ENCODE data around the gene QRSL1. TPM values are rescaled to one million over a fixed set of nuclear protein-coding genes. Genes with fewer than 3 reads are reported as not detected.

The QRSL1 gene
- polyA plus RNA-seq, 3 donors, result 5.7 to 7.8 (median 5.8) TPM

DNA sequence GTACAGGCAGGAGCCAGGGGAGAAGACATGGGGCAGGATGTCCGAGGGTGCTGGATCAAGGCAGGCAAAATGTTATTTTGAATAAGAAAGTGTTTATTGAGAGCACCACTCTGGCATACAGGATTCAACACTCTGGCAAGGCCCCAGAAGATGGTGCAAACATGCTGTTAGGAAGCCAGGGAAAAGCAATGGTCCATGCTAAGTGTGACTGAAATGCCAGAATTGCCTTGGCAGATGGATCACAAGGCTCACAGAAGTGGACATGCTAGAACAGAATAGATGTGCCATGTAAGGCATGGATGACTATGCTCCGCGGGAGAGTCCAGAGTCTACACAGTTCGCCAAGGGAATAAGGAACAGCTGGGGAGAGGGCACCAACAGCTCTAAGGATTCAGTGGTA, 54.6 kb downstream of the QRSL1 start:
- H3K27me3 ChIP-seq (ENCODE audit: control insufficient read depth in 2 of 2, insufficient read depth in 2 of 2, low read length in 2 of 2), result no peaks in the 10 kb centered on the region
- DNase-seq, result no peak
- no peaks in the 10 kb centered on the region for H3K79me2 ChIP-seq (ENCODE audit: insufficient read depth, low read length)
- no peak overlapping the region for H3K4me3 Mint-ChIP-seq
- H2AFZ ChIP-seq (ENCODE audit: insufficient read depth, low read depth, low read length, poor library complexity, severe bottlenecking), result no peak overlapping the region
- H3K4me1 ChIP-seq (ENCODE audit: control insufficient read depth in 1 of 2, insufficient read depth in 2 of 2, low read length in 2 of 2), result no peaks in the 10 kb centered on the region
- no peak overlapping the region for H3K4me2 ChIP-seq (replicated peaks; ENCODE audit: extremely low read depth, low read length, poor library complexity, severe bottlenecking)
- H3K27ac Mint-ChIP-seq, result no peak overlapping the region
- H3K9me3 Mint-ChIP-seq, result peaks cover 0 to 2% (median 0%) of the 10 kb centered on the region in 7 donors
- no peaks in the 10 kb centered on the region for H3K27me3 Mint-ChIP-seq (ENCODE audit: low read depth in 3 of 3)
- no peaks in the 10 kb centered on the region for H3K9me3 ChIP-seq (replicated peaks in 1 of 2; ENCODE audit: control insufficient read depth in 1 of 2, insufficient read depth in 1 of 2, low read length in 2 of 2)
- no peak overlapping the region for H3K27ac ChIP-seq (ENCODE audit: low read depth in 1 of 2, low read length in 2 of 2)
- no peaks in the 10 kb centered on the region for H3K36me3 Mint-ChIP-seq
- intact Hi-C loops (cut with micrococcal nuclease), result no loop called here
- no peaks in the 10 kb centered on the region for H3K36me3 ChIP-seq (replicated peaks in 1 of 2; ENCODE audit: control insufficient read depth in 1 of 2, insufficient read depth in 2 of 2, low read length in 2 of 2)
- H3K4me3 ChIP-seq (replicated peaks in 1 of 3; ENCODE audit: low read depth in 2 of 3, low read length in 3 of 3), result no peak overlapping the region
- no peaks in the 10 kb centered on the region for H4K20me1 ChIP-seq (ENCODE audit: insufficient read depth, low read length)
- WGBS (ENCODE audit: insufficient coverage), result 92% methylated on average over 4 of the region's 4 CpGs
- no peak overlapping the region for H3K9ac ChIP-seq (ENCODE audit: insufficient read depth, low read length, poor library complexity, severe bottlenecking)
- no peak for TF ChIP-seq CTCF (IDR thresholded peaks at IDR 0.05)
- peaks cover 3% of the 10 kb centered on the region for H3K4me1 Mint-ChIP-seq

- Histone ChIP-seq H3K4me2 (replicated peaks; ENCODE audit: extremely low read depth, low read length, poor library complexity, severe bottlenecking) (no peak overlapping the region), H3K27ac (ENCODE audit: low read depth in 1 of 2, low read length in 2 of 2) (no peak overlapping the region), H3K27me3 (ENCODE audit: control insufficient read depth in 2 of 2, insufficient read depth in 2 of 2, low read length in 2 of 2) (no peaks in the 10 kb centered on the region), H3K9me3 (replicated peaks in 1 of 2; ENCODE audit: control insufficient read depth in 1 of 2, insufficient read depth in 1 of 2, low read length in 2 of 2) (no peaks in the 10 kb centered on the region), H3K4me3 (replicated peaks in 1 of 3; ENCODE audit: low read depth in 2 of 3, low read length in 3 of 3) (no peak overlapping the region), H3K9ac (ENCODE audit: insufficient read depth, low read length, poor library complexity, severe bottlenecking) (no peak overlapping the region), H2AFZ (ENCODE audit: insufficient read depth, low read depth, low read length, poor library complexity, severe bottlenecking) (no peak overlapping the region), H3K79me2 (ENCODE audit: insufficient read depth, low read length) (no peaks in the 10 kb centered on the region), H3K36me3 (replicated peaks in 1 of 2; ENCODE audit: control insufficient read depth in 1 of 2, insufficient read depth in 2 of 2, low read length in 2 of 2) (no peaks in the 10 kb centered on the region), H3K4me1 (ENCODE audit: control insufficient read depth in 1 of 2, insufficient read depth in 2 of 2, low read length in 2 of 2) (no peaks in the 10 kb centered on the region), H4K20me1 (ENCODE audit: insufficient read depth, low read length) (no peaks in the 10 kb centered on the region)
- Mint-ChIP-seq H3K4me1 (peaks cover 3% of the 10 kb centered on the region), H3K36me3 (no peaks in the 10 kb centered on the region), H3K27ac (no peak overlapping the region), H3K4me3 (no peak overlapping the region), H3K9me3 (peaks cover 0 to 2% (median 0%) of the 10 kb centered on the region in 7 donors), H3K27me3 (ENCODE audit: low read depth in 3 of 3) (no peaks in the 10 kb centered on the region)
- TF ChIP-seq CTCF (IDR thresholded peaks at IDR 0.05), result no peak
- 83% methylated on average over 1 of the region's 2 CpGs for WGBS (ENCODE audit: insufficient coverage)
- intact Hi-C loops (cut with micrococcal nuclease), result no loop called here
- DNase-seq, result no peak
These were observed 56.5 kb downstream of the QRSL1 start for GRCh38 chr6:106685833-106686232.

All from CD14-positive monocyte (primary cell).